ENCODE data around the gene GLI2. TPM values are rescaled to one million over a fixed set of nuclear protein-coding genes. Genes with fewer than 3 reads are reported as not detected.

Gene GLI2
- total and polyA plus RNA-seq, 2 experiments from 2014 or later: 2.0 to 13.8 TPM

- H3K4me1 ChIP-seq (ENCODE audit: low read depth): no peaks in the 10 kb centered on the region
- no peak overlapping the region for H3K4me3 ChIP-seq
- no peak overlapping the region for H3K27ac ChIP-seq
- no peaks in the 10 kb centered on the region for H3K9me3 ChIP-seq (ENCODE audit: low read depth)
- H3K36me3 ChIP-seq: no peaks in the 10 kb centered on the region
- peak in 1 of 2 donors; percentile 48 for DNase-seq (ENCODE audit: low read depth in 1 of 2, low spot score in 1 of 2)
- no peaks in the 10 kb centered on the region for H3K27me3 ChIP-seq
- TF ChIP-seq CTCF (IDR thresholded peaks at IDR 0.05; ENCODE audit: low read depth, low read length): no peak
Measured at GRCh38 chr2:120703330-120703994, 32.2 kb upstream of the GLI2 start.

GRCh38 chr2:120704696-120705095, 31.0 kb upstream of the GLI2 start:
- H3K4me3 ChIP-seq: no peak overlapping the region
- H3K36me3 ChIP-seq: no peaks in the 10 kb centered on the region
- no peaks in the 10 kb centered on the region for H3K9me3 ChIP-seq (ENCODE audit: low read depth)
- H3K27ac ChIP-seq: no peak overlapping the region
- DNase-seq (ENCODE audit: low read depth in 1 of 2, low spot score in 1 of 2): no peak
- H3K4me1 ChIP-seq (ENCODE audit: low read depth): no peaks in the 10 kb centered on the region
- H3K27me3 ChIP-seq: peaks cover 6% of the 10 kb centered on the region
- TF ChIP-seq CTCF (IDR thresholded peaks at IDR 0.05; ENCODE audit: low read depth, low read length): no peak

- Histone ChIP-seq H3K27me3 (peaks cover 15% of the 10 kb centered on the region), H3K27ac (no peak overlapping the region), H3K36me3 (no peaks in the 10 kb centered on the region), H3K4me1 (ENCODE audit: low read depth) (no peaks in the 10 kb centered on the region), H3K9me3 (ENCODE audit: low read depth) (no peaks in the 10 kb centered on the region), H3K4me3 (no peak overlapping the region)
- TF ChIP-seq CTCF (IDR thresholded peaks at IDR 0.05; ENCODE audit: low read depth, low read length): no peak
- no peak for DNase-seq (ENCODE audit: low read depth in 1 of 2, low spot score in 1 of 2)
Measured at GRCh38 chr2:120707816-120708215, 27.9 kb upstream of the GLI2 start.

- Histone ChIP-seq H3K36me3 (no peaks in the 10 kb centered on the region), H3K27me3 (peaks cover 15% of the 10 kb centered on the region), H3K4me3 (no peak overlapping the region), H3K9me3 (ENCODE audit: low read depth) (no peaks in the 10 kb centered on the region), H3K4me1 (ENCODE audit: low read depth) (no peaks in the 10 kb centered on the region), H3K27ac (no peak overlapping the region)
- no peak for DNase-seq (ENCODE audit: low read depth in 1 of 2, low spot score in 1 of 2)
- no peak for TF ChIP-seq CTCF (IDR thresholded peaks at IDR 0.05; ENCODE audit: low read depth, low read length)
Measured at GRCh38 chr2:120708944-120709607, 26.6 kb upstream of the GLI2 start.

GRCh38 chr2:120709608-120710041, 26.0 kb upstream of the GLI2 start:
- no peak for TF ChIP-seq CTCF (IDR thresholded peaks at IDR 0.05; ENCODE audit: low read depth, low read length)
- Histone ChIP-seq H3K27ac (no peak overlapping the region), H3K4me1 (ENCODE audit: low read depth) (no peaks in the 10 kb centered on the region), H3K27me3 (peaks cover 15% of the 10 kb centered on the region), H3K9me3 (ENCODE audit: low read depth) (no peaks in the 10 kb centered on the region), H3K36me3 (no peaks in the 10 kb centered on the region), H3K4me3 (no peak overlapping the region)
- DNase-seq (ENCODE audit: low read depth in 1 of 2, low spot score in 1 of 2): no peak

Measured in cardiac muscle cell (in vitro differentiated cells and primary cell).